HG03460 (cell line): ENCODE measurements around the gene ITGA1.
A peak's percentile ranks its signal among the peaks of the same experiment; 100 is the strongest.
"Not testable (repeated sequence)": the region's sequence is repeated elsewhere in the genome, so short reads cannot be mapped to it uniquely, and the experiment has no call there.

Experiments
- ATAC-seq: cut with Tn5 transposase; IDR thresholded peaks from one replicate; pipeline ENCODE4 v1.9.1; 2021; ENCODE audit not compliant: unreplicated experiment

The ITGA1 gene

DNA sequence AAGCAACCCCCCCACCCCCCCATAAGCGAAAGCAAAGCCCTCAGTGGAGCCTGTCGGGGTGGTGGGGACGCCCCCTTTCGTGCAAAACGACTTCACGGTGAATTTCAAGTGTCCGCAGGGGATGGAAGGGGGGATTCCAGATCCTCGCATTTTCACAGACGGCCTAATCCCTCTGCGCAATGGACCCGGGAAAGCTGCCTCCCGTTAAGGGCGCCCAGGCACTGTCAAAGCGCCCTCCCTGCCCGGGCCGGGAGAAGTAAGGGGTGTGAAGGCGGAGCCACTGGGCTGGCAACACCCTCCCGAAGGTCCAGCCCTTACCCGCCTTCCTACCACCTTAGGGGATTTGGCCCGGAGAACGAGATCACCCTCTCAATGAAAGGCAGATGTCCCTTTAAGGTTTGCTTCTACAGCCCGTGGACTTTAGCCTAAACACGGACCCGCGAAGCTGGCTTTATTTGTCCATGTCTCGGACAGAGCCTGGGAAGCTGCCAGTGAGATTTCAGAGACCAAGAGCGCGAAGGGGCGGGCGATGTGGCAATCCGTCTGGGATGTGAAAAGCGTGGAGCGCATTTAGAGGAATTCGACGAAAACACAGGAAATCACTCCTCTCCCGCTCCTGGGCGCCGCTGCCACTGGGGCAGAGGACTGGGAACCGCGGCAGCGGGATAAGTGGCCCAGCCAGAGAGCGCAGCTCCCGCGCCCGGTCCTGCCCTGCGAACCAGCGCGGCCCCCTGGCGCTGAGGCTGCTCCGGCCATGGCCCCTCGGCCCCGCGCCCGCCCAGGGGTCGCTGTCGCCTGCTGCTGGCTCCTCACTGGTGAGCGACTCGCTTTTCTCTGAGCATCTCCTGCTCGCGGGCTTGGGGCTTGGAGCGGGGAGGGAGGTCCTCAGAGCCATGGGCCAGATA is at the start of gene ITGA1, which contains the start of gene PELO:
ITGA1 (plus strand) TSS at position 317 of the 905 bp plus-strand sequence; CDS start at position 755, 438 bp downstream.
PELO (plus strand) TSS at position 317 of the 905 bp plus-strand sequence. CDS start 12,479 bp downstream, outside the sequence.
- ATAC-seq = peak; percentile 80

DNA sequence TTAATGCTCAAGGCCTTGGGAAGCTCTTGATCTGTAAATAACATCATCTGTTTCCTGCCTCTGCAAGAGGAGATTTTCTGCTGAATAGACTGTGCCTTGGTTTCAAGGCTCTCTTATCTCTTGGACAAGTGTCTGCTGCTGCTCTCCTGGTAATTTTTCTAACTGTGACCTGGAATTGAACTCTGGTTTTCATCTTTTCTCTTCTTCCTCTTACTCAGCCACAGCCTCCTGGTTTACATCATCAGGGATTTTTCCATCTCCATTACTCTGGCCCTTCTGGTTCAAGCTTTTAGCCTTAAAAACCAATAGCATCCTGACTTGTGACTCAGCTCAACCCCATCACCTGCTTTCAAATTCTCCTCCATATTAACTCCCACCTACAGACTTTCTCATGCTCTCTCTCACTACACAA is 49.6 kb upstream of the ITGA1 start:
- no peak for ATAC-seq

DNA sequence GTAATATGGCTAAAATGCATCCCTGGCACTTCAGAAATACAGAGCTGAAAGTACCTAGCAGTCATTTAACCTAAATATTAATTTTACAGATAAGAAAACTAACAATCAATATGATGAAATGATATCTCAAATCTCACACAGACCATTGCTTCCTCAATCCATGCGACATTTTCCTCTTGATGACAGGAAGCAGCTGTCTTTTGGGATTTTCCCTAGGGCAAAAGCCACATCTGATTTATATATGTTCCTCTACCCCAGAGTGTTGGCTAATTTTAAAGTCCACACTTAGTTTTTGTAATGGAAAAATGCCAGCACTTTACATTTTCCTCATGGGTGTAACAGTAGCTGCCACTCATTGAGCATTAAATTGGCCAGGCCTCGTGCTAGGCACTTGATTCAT is 47.7 kb upstream of the ITGA1 start:
- ATAC-seq = no peak

DNA sequence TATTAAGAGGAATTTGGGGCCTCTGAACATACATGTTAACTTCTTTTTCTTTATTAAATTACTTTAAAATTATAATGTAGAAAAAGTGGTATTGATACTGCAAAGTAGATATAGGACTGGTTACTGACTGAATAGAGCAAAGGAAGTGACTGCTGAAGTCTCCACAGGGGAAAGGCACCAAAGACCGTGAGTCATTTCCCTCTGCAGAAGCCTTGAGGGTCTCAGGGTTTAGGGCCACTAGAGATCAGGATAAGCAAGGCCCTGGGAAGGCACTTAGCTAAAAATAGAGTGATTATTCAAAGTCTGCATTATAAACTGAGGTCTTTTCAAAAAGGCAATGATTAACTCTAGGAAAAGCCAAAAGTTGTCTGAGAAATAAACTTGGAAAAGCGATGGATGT is 44.7 kb upstream of the ITGA1 start:
- ATAC-seq = no peak

DNA sequence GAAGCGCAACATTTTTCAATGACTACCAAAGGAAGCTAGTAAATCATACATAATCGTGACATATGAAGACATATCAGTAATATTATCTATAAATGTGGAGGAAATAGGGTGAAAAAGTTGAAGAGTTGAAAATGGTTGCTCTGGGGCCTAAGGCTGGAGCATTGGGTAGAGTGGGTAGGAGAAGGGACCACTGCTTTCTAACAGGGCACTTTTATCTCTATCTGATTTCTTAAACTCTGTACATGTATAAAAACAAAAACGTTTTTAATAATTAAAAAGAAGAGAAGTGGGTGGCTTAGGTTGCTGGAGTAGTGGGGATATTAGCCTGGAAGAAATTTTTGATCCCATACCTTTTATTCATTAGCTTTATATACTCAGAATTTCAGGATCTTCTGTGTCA is 44.2 kb upstream of the ITGA1 start:
- ATAC-seq = no peak

DNA sequence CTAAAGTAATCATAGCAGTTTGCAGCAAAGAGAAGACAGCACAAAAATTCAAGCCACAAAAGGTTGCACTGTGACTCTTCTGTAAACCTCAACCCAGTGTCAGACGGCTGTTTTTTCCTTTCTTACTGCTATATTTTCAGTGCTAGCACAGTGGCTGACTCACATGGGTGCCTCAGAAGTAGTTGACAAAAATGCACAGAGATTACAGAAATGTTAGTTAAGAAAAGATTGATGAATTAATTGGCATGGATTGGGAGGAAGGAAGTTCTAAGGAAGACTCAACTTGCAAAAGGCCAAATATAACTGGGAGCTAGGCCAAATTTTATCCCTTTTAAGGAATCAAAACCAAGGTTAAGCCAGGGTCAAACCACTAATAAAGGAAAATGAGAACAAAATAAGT is 43.7 kb upstream of the ITGA1 start:
- peak; percentile 78 for ATAC-seq

DNA sequence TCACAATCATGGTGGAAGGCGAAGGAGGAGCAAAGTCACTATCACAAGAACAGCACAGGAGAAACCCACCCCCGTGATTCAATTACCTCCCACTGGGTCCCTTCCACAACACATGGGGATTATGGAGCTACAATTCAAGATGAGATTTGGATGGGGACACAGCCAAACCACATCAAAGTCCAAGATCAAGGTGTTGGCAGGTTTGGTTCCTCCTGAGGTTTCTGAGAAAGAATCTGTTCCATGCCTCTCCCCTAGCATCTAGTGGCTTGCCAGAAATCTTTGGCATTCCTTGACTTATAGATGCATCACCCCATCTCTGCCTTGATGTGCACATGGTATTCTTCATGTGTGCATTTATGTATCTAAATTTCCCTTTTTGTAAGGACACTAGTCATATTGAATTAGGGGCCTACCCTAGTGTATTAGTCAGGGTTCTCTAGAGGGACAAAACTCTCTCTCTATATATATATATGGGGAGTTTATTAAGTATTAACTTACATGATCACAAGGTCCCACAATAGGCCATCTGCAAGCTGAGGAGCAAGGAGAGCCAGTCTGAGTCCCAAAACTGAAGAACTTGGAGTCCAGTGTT is 42.8 kb upstream of the ITGA1 start:
- not testable (repeated sequence) for ATAC-seq

DNA sequence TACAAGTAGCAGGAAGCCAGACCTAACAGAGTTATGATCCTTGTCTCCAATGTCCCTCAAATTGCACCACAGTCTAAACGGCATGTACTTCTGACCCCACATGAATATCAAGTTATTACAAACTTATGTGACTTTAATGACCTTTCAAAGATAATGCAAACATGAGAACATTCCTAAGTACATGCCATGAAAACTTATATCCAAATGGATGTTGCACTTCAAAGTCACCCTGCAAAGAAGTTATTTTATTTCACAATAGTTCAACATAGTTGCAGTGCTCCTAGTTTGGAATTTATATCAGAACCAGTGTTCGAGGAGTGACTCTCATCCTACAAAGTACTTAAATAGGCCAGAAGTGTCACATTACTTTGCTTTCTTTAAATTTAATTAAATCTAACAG is 41.2 kb upstream of the ITGA1 start:
- no peak for ATAC-seq

DNA sequence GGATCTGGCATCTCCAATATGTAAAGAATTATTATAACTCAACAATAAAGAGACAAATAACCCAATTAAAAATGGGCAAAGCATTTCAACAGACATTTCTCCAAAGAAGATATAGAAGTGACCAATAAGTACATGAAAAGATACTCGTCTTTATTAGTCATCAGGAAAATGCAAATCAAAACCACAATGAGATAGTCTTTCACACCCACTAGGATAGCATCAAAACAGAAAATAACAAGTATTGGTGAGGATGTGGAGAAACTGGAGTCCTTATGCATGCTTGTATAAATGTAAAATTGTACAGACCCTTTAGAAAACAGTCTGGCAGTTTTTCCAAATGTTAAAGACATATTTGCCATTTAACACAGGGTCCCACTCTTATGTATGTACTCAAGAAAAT is 39.1 kb upstream of the ITGA1 start:
- ATAC-seq = no peak

DNA sequence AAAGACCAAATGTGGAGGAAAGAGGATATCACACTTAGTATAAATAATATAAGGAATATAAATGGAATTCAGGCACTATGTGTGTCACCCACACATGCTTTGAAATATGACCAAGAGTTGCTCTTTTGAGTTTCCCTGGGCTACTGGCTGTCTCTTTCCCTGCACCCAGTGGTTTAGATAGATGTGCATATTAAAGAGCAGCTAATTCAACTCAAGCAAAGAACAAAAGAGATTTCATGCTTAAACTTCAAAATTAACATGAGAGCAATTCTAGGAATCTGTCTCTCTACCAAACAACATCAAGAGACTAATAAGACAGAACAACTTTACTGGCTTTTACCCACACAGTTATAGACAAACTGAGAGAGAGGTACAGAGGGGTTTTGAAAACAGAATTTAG is 38.0 kb upstream of the ITGA1 start:
- no peak for ATAC-seq

DNA sequence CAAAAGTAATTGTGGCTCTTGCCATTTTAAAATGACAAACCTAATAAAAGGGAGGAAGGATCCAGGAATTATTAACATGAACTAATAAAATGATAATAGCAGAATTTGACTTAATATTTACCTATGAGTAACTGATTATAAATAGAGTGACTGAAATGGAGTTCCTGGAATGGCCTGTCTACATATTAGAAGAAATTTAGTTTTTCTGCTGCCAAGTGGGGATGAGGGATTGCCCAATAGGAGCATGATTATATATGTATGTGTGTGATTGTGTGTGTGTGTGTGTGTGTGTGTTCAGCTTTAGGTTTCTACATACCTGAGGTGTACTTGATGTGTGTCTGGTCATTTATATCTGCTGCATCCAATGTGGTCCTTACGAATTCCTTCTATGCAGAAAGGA is 36.6 kb upstream of the ITGA1 start:
- no peak for ATAC-seq

DNA sequence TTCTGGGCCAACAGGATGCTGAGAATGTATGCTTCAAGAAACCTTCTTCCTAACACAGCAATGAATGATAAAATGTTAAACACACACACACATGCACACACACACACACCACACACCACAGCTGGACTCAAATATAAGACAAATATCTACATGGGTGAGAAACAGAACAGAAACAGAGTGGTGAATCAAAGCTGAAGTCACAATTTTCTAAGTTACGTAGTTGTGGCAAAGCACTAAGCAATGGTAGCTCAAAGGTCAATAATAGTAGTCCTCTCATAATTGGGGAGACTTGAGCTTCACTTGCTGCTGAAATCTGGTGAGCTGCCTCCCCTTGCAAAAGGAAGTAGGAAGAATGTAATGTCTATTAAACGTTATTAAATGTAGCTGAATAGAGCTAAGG is 33.7 kb upstream of the ITGA1 start:
- no peak for ATAC-seq

DNA sequence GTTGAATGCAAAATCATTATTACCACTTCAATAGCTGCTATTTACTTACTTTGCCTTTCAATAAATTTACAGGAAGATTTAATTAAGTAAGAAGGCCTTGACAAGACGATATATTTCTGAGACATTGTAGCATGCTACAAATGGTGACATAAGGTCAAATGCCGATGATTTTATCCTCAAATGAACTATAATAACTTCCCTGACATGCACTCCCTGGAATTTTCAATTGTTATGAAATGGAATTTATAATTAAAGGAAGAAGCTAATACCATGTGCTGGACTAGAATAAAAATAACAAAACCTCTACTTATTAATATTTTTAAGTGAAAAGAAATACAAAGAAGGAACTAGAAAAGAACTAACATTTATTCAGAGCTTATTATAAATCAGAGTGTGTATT is 30.2 kb upstream of the ITGA1 start:
- ATAC-seq = no peak

DNA sequence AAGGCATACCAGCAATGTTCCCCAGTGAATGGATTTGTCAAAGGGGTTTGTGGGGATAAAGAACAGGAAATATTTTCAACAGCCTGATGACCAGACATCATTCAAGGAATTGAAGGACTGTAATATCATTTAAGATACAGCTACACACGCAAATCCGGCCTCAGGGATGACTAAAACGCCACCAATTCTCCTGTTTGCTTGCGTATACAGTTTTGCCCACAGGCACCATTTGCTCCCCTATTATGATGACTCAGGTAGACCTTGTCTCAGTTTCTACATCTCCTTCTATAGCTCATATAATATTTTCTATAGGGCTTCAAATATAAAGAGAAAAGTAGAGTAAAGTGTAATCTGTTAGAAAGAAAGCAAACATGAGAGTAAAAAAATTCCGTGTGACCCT is 29.7 kb upstream of the ITGA1 start:
- no peak for ATAC-seq

DNA sequence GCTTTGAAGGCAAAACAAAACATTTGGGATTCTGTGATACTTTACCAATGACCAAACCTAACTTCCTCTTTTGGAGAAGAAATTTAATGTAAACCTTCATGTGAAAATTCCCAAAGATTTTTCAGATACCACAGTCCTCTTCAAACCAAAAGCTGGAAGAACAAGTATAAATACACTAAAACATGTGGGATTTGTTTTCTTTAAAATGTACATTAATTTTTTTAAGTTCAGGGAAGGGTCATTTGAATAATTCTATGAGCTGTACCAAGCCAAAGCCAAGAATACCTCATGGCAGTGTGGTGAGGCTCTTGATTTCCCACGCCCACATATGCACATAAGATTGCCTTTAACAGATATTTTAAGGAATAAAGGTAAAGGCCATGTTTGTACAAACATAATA is 28.4 kb upstream of the ITGA1 start:
- no peak for ATAC-seq

DNA sequence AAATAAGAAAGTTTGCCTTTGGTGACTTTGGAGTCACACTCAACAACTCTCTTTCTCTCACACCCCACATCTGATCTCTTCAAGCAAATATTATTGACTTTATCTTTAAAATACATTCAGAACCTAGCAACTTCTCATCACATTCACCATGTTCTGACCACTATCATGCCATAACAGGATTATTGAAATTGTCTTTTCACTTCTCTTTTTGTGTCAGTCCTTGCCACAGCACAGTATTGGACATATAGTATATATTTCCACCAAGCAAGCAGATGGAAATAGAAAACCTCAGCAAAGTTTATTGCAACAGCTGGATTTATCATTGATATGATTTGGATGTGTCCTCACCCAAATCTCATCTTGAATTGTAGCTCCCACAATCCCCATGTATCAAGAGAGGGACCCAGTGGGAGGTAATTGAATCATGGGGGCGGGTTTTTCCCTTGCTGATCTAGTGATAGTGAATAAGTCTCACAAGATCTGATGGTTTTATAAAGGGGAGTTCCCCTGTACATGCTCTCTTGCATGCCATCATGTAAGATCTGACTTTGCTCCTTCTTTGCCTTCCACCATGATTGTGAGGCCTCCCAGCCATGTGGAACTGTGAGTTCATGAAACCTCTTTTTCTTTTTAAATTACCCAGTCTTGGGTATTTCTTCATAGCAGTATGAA is 26.9 kb upstream of the ITGA1 start:
- ATAC-seq = peak; percentile 61

DNA sequence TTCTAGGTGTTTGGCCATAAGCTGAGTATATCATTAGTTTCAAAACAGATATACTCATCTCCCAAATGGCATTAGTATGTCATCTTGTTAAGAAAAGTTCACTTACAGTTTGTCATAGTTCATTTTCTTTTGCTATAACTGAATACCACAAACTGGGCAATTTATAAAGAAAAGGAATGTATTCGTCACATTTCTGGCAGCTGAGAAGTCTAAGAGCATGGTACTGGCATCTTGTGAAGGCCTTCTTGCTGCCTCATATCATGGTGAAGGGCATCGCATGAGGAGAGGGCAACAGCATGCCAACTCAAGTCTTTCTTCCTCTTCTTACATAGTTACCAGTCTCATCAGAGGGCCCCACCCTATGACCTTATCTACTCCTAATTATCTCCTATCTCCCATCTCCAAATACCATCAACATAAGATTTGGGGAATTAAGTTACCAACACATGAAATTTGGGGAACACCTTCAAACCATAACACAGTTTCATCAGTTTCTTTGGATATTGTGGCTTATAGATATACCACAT is 20.4 kb upstream of the ITGA1 start:
- ATAC-seq = no peak

DNA sequence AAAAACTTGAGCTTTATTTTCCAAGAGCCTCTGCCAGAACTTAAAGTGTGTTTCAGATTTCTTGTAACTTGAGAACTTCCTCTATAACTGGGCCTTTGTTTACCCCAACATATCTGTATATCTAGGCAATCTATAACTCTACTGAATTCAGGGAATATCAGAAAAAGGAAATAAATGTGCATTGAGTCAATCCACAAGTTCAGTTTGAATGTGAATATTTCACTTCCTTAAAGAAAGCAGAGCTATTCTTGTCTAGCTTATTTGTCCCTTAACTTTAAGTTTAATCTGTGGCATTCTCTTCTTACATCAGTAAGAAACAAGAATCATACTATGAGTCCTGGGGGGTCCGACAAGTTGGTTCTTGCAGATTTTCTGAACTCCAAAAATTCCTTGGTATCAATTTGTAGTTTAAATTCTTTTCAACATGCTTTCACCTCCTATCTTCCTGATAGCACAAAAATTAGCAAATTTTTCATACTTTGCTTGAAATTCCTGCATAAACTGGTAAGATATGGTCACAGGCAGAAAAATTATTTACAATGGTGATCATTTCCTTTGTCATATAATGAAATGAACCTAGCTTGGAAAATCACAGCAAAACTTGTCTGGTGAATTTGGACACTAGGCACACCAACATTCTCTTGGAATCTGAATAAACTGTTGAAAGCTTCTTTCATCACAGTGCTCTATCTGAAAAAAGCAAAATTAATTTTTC is 19.8 kb upstream of the ITGA1 start:
- ATAC-seq = peak; percentile 41

DNA sequence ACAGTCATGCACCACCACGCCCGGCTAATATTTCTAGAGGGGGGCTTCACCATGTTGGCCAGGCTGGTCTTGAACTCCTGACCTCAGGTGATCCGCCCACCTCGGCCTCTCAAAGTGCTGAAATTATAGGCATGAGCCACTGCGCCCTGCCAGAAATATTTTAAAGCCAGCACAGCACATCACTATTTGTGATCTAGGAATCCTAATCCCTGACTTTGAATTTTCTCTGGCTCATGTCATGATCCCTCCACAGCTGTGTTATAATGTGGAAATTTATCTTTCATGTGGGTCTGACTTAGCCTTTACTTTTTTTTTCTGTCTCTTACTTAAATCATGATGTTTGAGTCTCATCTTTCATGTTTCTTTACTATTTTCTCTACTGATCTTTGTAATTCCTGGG is 18.7 kb upstream of the ITGA1 start:
- ATAC-seq = no peak

DNA sequence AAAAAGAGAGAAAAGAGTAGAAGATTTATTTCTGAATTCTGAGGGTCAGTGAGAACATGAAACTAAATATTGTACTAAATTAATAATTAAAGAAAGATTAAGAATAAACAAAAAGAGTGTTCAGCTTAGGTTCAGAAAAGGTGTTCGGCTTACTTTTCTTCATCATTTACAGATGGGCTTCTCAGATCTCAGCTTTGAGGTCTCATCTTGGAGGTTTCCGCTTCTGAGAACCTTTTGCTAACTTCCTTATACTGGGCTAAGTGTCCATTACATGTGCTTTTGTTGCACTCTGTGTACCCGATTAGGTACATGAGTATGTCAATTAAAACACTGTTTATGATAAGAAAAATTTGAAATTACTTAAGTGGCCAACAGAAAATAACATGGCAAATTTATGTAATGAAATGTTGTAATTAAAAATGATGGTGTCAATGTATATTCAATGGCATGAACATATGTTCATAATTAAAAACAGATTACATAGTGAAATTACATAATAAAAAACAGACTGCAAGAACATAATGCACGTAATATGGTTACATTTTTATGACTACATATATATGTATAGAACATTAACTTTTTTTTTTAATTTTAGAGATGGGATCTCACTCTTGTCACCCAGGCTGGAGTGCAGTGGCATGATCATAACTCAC is 17.3 kb upstream of the ITGA1 start:
- ATAC-seq = no peak
